ENCODE data around the gene BHLHA9. TPM values are rescaled to one million over a fixed set of nuclear protein-coding genes. Genes with fewer than 3 reads are reported as not detected.

BHLHA9 gene
- total RNA-seq, 1 experiment from 2014 or later = not detected

- no peak for TF ChIP-seq AR (CRISPR knock-in tag; IDR thresholded peaks at IDR 0.05)
- TF ChIP-seq TCF7 (CRISPR knock-in tag; IDR thresholded peaks at IDR 0.05; ENCODE audit: low read depth) = no peak
- no peak for TF ChIP-seq GABPB1 (CRISPR knock-in tag; IDR thresholded peaks at IDR 0.05)
- TF ChIP-seq ZNF512 (CRISPR knock-in tag; IDR thresholded peaks at IDR 0.05; ENCODE audit: borderline replicate concordance) = no peak
- TF ChIP-seq NFE2L1 (CRISPR knock-in tag; IDR thresholded peaks at IDR 0.05) = no peak
- no peak for TF ChIP-seq NR1H2 (CRISPR knock-in tag; IDR thresholded peaks at IDR 0.05)
- TF ChIP-seq E2F4 (CRISPR knock-in tag; IDR thresholded peaks at IDR 0.05; ENCODE audit: borderline replicate concordance, low read depth) = no peak
Measured at GRCh38 chr17:1222321-1222720, 47.9 kb upstream of the BHLHA9 start (continued).

- CTCF ChIA-PET = no interaction called here
- H3K27me3 Mint-ChIP-seq (ENCODE audit: low read depth) = peaks cover 54% of the 10 kb centered on the region
Measured at GRCh38 chr17:1223662-1224061, 46.6 kb upstream of the BHLHA9 start.

GRCh38 chr17:1224330-1224729 lies 45.9 kb upstream of the BHLHA9 start:
- POLR2A ChIA-PET = no interaction called here
- CTCF ChIA-PET = no interaction called here
- TF ChIP-seq ZNF281 (CRISPR knock-in tag; IDR thresholded peaks at IDR 0.05) (no peak), FOXJ3 (CRISPR knock-in tag; IDR thresholded peaks at IDR 0.05; ENCODE audit: borderline replicate concordance) (no peak), SMAD3 (CRISPR knock-in tag; IDR thresholded peaks at IDR 0.05; ENCODE audit: borderline replicate concordance) (no peak), USF2 (CRISPR knock-in tag; IDR thresholded peaks at IDR 0.05) (no peak), NFE2L1 (CRISPR knock-in tag; IDR thresholded peaks at IDR 0.05) (no peak), SOX15 (CRISPR knock-in tag; IDR thresholded peaks at IDR 0.05) (no peak), SMAD4 (CRISPR knock-in tag; IDR thresholded peaks at IDR 0.05) (no peak), E2F4 (CRISPR knock-in tag; IDR thresholded peaks at IDR 0.05; ENCODE audit: borderline replicate concordance, low read depth) (no peak), ZNF532 (CRISPR knock-in tag; IDR thresholded peaks at IDR 0.05; ENCODE audit: borderline replicate concordance) (no peak)

More at GRCh38 chr17:1223662-1224061, 46.6 kb upstream of the BHLHA9 start:
- ATAC-seq = no peak
- POLR2A ChIA-PET = no interaction called here
- DNase-seq (ENCODE audit: low spot score) = no peak
- H3K4me3 Mint-ChIP-seq = no peak overlapping the region
- TF ChIP-seq ZMAT4 (CRISPR knock-in tag; IDR thresholded peaks at IDR 0.05) (no peak), GTF2I (CRISPR knock-in tag; conservative IDR thresholded peaks at IDR 0.05) (no peak), FOXJ3 (CRISPR knock-in tag; IDR thresholded peaks at IDR 0.05; ENCODE audit: borderline replicate concordance) (no peak), NFYB (CRISPR knock-in tag; conservative IDR thresholded peaks at IDR 0.05; ENCODE audit: low read depth) (no peak), TEAD4 (CRISPR knock-in tag; IDR thresholded peaks at IDR 0.05) (no peak)
- peaks cover 4% of the 10 kb centered on the region for H3K4me1 Mint-ChIP-seq
- no peaks in the 10 kb centered on the region for H3K9me3 Mint-ChIP-seq
- H3K36me3 Mint-ChIP-seq = no peaks in the 10 kb centered on the region; the same call in 1 of the 2 replicates
- H3K27ac Mint-ChIP-seq = no peak overlapping the region

More at GRCh38 chr17:1224330-1224729, 45.9 kb upstream of the BHLHA9 start:
- H3K27ac Mint-ChIP-seq = no peak overlapping the region
- H3K9me3 Mint-ChIP-seq = no peaks in the 10 kb centered on the region
- ATAC-seq = no peak
- H3K27me3 Mint-ChIP-seq (ENCODE audit: low read depth) = peaks cover 54% of the 10 kb centered on the region
- no peak overlapping the region for H3K4me3 Mint-ChIP-seq
- peaks cover 4% of the 10 kb centered on the region for H3K4me1 Mint-ChIP-seq
- no peaks in the 10 kb centered on the region; the same call in 1 of the 2 replicates for H3K36me3 Mint-ChIP-seq
- no peak for DNase-seq (ENCODE audit: low spot score)

All from WTC11 (cell line).